GM12891 (cell line): Measurements from ENCODE around the gene PZP.

ENCODE experiments used
- POLR2A ChIP-seq: IDR thresholded peaks from 2 replicates; pipeline ENCODE4 v1.6.1; 2011; ENCODE audit warnings: low read depth, low read length, control low read depth
- POLR2AphosphoS5 ChIP-seq: IDR thresholded peaks from 2 replicates; pipeline ENCODE4 v1.6.1; 2011; ENCODE audit warnings: low read depth, low read length, control low read depth
- POU2F2 ChIP-seq: IDR thresholded peaks from 2 replicates; pipeline ENCODE4 v1.6.1; 2011; ENCODE audit warnings: low read depth, mild to moderate bottlenecking, control low read depth, low read length, moderate library complexity
- SPI1 ChIP-seq: IDR thresholded peaks from 2 replicates; pipeline ENCODE4 v1.6.1; 2011; ENCODE audit warnings: low read depth, low read length, control low read depth
- TAF1 ChIP-seq: IDR thresholded peaks from 2 replicates; pipeline ENCODE4 v1.6.1; 2011; ENCODE audit warnings: low read depth, low read length, control low read depth

DNA sequence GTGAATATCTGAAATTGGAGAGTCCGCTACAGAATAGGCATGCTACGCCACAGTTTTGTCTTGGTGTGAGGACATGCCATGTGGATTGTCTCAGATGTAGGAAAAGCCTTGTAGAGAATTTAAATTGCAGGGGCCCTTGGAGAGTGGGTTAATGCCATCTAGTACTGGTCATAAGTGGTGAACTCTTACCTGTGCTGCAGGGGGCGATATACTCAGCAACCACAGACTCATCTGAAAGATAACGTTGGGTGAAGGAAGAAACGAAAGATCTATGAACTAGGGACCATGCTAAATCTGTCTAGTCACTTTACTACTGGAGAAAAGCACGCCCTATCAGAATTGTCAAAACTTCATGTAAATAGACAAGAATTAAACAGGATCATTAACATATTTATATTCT is 58.8 kb downstream of the PZP start:
- TF ChIP-seq POLR2A = no peak
- TF ChIP-seq POLR2AphosphoS5 = no peak
- no peak for TF ChIP-seq TAF1
- TF ChIP-seq POU2F2 = no peak
- TF ChIP-seq SPI1 = no peak
